Inflammatory macrophage (primary cell): ENCODE measurements around the gene PEMT.
A peak's percentile ranks its signal among the peaks of the same experiment; 100 is the strongest.
"Not testable (repeated sequence)": the region's sequence is repeated elsewhere in the genome, so short reads cannot be mapped to it uniquely, and the experiment has no call there.

Experiments used
- DNase-seq, 2 donors: peaks; one replicate each; pipeline ENCODE4 v3.0.0-alpha.2; 2020 to 2022

Gene PEMT

GRCh38 chr17:17499402-17500145, 91.9 kb downstream of the PEMT start:
- no peak for DNase-seq

- DNase-seq: no peak
These were observed 92.8 kb downstream of the PEMT start for GRCh38 chr17:17498606-17499301.

DNA sequence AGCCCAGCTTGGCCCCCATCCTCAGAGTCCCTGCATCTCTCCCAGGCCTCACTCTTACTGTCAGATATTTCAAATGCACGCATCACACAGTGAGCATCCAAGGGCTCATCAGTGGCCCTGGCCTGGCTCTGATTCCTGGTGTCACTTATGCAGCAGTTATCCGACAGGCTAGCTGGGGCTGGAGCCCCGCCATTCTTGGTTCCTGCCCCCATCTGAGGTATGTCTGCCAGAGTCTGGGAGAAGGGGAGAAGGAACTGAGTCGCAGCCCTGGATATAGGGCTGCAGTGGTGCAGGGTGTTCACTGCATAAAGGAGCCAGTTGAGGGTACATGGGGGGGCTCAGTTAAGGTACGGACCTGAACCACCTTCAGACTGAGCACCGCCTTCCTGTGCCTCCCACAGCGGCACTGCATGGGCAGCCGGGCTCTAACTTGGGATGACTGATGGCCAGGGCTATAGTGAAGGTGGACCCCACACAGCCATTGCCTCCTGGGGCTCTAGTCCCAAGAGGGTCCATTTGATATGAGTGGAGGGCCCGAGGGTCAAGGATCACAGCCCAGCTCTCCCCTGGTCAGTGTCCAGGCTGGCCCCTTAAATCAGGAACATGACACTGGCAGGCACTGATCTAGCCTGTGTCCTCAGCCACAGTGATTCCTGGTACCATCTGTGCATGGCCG, 93.5 kb downstream of the PEMT start:
- DNase-seq: no peak

GRCh38 chr17:17497065-17497844, 94.3 kb downstream of the PEMT start:
- DNase-seq: no peak

- peak; percentile 87 to 90 for DNase-seq
These were observed 95.1 kb downstream of the PEMT start, which contains the start of gene RASD1 for GRCh38 chr17:17496189-17497064. TSS of gene RASD1 (minus strand) at chr17:17496395. CDS start at chr17:17496181, 214 bp downstream.

GRCh38 chr17:17495536-17496188, 95.8 kb downstream of the PEMT start:
- DNase-seq: peak in 1 of 2 donors; percentile 17

DNA sequence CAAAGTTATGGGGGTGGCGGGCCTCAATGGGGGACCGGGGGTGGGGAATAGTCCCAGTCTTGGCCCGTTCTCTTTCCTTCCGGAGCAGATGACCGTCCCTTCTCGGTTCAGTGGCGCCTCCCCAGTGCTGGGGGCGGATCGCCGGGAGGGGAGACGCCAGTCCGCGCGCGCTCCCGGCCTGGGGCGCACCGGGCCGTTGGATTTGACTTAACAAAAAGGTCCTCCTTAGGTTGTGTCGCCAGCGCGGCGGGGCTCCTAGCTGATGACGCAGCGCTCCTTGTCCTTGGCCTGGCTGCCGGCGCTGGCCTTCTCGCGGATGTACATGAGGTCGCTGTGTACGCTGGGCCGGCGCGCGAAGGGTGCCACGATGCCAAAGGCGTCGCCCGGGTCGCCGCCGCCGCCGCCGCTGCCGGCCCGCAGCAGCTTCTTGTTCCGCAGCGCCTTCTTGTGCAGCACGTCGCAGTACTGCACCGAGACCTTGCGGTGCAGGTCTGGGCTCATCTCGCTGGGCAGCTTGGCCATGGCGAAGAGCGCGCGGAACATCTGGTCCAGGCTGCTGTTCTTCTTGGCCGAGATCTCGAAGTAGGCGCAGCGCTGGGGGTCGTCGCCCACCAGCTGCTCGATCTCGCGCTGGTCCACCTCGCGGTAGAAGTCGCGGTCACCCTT, 96.5 kb downstream of the PEMT start:
- DNase-seq: peak in 1 of 2 donors; percentile 22

- DNase-seq: no peak
These were observed 97.0 kb downstream of the PEMT start for GRCh38 chr17:17494499-17494869.

DNA sequence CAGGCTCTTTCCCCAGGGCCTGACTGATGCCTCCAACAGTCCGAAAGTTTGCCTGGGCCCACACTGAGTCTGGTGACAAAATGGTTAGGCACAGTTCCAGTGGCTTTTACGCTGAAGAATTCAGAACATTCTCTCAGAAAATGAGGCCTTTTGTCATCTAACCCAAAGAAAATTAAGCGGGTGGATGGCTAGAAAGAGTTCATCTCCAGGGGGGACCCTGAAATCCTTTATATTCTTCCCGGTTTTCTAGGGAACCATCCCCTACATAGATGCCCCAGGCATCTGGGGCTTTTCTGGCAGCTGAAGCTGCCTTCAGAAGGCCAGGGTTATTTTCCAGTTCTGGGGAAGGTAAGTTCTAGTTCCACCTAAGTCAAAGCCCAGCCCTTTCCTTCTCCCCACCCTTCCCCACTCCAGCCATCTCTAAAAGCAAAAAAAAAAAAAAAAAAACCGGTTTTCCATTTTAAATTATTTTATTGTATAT, 97.5 kb downstream of the PEMT start:
- no peak for DNase-seq

- peak in 1 of 2 donors; percentile 39 for DNase-seq
These were observed 98.1 kb downstream of the PEMT start for GRCh38 chr17:17493249-17493985.

DNA sequence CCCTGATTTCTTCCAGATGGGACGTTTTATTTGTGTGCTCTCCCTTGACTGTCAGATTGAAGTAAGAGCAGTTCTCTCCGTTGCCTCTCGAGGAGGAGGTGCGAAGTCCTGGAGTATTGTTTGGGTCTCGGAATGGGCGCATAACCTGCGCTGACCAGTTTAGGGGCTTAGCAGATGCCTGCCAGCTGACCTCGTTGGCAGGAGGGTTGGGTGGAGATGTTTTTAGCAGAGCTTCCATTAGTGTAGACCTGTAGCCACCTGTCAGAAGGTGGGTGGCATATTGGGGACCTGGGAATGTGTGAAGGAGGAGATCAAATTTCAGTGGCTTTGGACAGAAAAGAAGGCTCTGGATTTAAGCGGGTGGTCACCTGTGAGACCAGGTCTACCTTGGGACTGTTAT, 98.9 kb downstream of the PEMT start:
- no peak for DNase-seq

DNA sequence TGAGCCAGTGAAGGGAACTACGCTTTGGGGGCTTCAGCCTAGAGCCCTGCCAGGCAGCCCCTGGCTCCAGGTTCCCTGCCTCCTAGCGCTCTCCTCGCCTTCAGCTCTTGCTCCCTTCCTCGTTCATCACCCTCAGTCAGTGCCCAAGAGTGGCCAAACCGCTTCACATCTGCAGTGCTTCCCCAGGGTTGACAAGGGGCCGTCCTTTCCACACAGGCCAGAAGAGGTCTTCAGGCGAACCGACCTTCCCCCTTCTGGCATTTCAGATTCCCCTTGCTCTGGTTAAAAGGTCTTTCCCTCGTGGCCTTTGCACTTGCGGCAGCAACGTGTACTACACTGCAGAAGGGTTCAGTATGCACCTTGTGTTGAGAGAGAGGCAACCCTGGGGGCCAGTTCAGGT, 99.4 kb downstream of the PEMT start:
- no peak for DNase-seq

- no peak for DNase-seq
These were observed 99.9 kb downstream of the PEMT start for GRCh38 chr17:17491546-17491988.

- no peak for DNase-seq
These were observed 100.5 kb downstream of the PEMT start for GRCh38 chr17:17491031-17491471.

- no peak for DNase-seq
These were observed 103.5 kb downstream of the PEMT start for GRCh38 chr17:17487998-17488397.

GRCh38 chr17:17486416-17486815, 105.1 kb downstream of the PEMT start:
- not testable (repeated sequence) for DNase-seq

DNA sequence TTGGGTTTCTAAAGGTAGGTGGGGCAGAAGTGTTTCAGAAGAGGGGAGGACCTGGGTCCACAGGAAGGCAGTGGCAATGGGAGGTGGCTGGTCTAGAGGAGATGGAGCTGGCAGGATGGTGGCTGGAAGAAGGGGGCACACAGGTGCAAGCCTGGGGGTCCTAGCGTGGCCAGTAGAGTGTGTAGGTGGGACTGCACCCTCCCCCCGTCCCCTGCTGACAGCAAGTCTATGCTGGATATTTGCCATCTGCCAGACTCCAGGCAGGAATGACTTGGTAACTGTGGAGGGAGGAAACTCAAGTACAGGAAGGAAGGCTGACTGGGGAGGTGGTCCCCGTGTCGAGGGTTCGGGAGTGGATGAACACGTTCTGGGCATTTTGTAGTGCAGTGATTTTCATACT, 106.1 kb downstream of the PEMT start:
- no peak for DNase-seq

GRCh38 chr17:17484451-17484899, 107.0 kb downstream of the PEMT start:
- DNase-seq: peak in 1 of 2 donors; percentile 37

DNA sequence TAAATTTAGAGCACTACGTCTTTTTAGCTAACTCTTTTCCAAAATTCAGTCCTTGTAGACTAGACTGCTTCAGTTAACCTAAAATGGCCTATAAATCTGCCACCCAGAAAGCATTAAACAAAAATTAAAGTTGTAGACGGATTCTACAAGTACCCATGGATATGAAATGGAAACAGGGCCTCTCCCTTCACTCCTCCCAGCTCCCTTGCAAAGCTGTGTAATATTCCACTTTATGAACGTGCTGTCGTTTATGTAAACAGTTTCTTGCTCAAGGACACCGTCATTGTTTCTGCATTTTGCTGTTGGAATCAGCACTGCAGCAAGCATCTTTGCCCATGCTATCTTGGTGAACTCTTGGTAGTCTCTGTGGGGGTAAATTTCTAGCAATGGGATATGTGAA, 109.6 kb downstream of the PEMT start:
- no peak for DNase-seq
